ENCODE results near the gene TMEM63B. TPM values are rescaled to one million over a fixed set of nuclear protein-coding genes. Genes with fewer than 3 reads are reported as not detected.

TMEM63B gene
- total RNA-seq, 1 donor from 2014 or later, result 54.9 TPM

DNA sequence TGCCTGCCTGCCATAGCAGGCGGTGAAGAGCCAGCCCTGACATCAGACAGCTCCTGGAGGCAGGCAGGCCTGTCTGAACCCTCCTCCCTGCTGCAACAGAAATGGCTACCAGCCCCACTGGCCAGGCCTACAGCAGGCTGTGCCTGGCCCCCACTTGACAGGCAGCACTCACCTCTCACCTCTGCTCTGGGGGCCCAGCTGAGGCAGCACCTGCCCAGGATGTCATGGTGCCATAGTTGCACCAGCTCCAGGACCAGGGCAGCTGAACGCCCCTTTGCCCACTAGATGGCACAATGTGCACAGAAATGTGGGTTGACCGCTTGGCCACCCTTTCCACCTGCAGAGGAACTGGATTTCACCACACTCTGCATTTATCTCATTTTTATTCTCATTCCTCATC lies 30.7 kb upstream of the TMEM63B start:
- peak in 1 of 2 experiments; percentile 73 for DNase-seq (ENCODE audit: low spot score in 2 of 2, unreplicated experiment in 2 of 2)
- Mint-ChIP-seq H3K27me3 (ENCODE audit: low read depth) (no peaks in the 10 kb centered on the region), H3K4me3 (no peak overlapping the region), H3K27ac (no peak overlapping the region), H3K36me3 (peaks cover 12% of the 10 kb centered on the region), H3K9me3 (no peaks in the 10 kb centered on the region), H3K4me1 (no peaks in the 10 kb centered on the region)
- TF ChIP-seq, protein P1, sequence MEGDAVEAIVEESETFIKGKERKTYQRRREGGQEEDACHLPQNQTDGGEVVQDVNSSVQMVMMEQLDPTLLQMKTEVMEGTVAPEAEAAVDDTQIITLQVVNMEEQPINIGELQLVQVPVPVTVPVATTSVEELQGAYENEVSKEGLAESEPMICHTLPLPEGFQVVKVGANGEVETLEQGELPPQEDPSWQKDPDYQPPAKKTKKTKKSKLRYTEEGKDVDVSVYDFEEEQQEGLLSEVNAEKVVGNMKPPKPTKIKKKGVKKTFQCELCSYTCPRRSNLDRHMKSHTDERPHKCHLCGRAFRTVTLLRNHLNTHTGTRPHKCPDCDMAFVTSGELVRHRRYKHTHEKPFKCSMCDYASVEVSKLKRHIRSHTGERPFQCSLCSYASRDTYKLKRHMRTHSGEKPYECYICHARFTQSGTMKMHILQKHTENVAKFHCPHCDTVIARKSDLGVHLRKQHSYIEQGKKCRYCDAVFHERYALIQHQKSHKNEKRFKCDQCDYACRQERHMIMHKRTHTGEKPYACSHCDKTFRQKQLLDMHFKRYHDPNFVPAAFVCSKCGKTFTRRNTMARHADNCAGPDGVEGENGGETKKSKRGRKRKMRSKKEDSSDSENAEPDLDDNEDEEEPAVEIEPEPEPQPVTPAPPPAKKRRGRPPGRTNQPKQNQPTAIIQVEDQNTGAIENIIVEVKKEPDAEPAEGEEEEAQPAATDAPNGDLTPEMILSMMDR (IDR thresholded peaks at IDR 0.05; ENCODE audit: unreplicated experiment), result peak; percentile 47

DNA sequence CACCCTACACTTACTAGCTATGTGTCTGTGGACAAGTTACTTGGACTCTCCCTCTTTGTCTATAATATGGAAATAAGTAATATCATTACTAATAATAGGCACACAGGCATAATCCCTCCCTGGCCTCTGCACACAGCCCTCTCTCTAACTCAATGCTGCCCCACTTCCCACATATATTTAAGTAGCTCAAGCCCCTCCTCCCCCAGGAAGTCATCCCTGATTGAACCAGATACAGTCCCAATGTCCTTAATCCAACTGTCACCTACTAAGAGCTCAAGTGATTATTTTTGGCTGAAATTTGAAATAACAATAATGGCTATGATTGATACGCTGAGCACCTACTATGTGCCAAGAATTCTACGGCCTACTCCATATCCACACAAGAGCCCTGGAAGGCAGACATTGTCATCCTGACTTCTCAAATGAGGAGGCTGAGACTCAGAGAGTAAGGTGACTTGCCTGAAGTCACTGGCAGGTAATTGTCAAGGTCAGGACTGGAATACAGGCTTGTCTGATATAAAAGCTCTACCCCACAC lies 29.5 kb upstream of the TMEM63B start:
- Mint-ChIP-seq H3K4me1 (no peaks in the 10 kb centered on the region), H3K27me3 (ENCODE audit: low read depth) (no peaks in the 10 kb centered on the region), H3K4me3 (no peak overlapping the region), H3K36me3 (peaks cover 7% of the 10 kb centered on the region), H3K9me3 (no peaks in the 10 kb centered on the region), H3K27ac (no peak overlapping the region)
- TF ChIP-seq, protein P1 (IDR thresholded peaks at IDR 0.05; ENCODE audit: unreplicated experiment), result no peak
- DNase-seq (ENCODE audit: low spot score in 2 of 2, unreplicated experiment in 2 of 2), result no peak

DNA sequence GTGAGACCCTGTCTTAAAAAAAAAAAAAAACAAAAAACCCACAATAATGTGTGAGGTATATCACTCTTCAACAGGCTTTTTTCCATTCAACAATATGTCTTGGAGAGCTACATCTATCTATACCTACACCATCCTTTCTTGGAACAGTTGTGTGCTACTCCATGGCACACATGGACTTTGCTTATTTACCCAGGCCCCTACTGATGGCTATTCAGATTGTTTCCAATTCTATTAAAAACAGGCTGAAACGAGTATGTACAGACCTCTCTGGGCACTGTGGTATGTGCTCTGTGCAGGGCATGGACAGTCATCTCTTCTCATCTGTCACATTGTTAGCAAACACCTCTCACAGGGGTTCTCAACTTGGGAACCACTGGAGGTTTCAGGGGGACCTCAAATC lies 28.2 kb upstream of the TMEM63B start:
- H3K4me1 Mint-ChIP-seq, result no peaks in the 10 kb centered on the region

DNA sequence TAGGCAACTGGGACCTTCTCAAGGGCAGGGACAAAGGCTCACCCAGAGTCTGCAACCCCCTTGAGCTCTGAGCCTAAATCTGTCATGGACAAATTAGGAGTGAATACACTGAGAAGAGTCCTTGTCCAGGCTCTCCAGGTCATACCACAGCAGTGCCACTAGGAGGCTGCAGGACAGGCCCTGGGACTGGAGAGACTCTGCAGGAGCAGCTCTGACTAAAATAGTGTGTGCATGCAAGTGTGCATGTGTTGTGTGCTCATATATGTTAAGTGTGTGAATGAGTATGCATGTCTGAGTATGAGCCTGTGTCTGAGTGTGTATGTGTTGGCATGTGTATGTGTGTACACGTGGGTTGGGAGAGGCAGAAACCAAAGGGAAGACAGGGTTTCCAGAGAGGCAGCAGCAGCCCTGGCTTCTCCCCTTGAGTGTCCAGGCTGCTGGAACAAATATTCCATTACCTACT lies 27.2 kb upstream of the TMEM63B start:
- Mint-ChIP-seq H3K4me1 (no peaks in the 10 kb centered on the region), H3K9me3 (no peaks in the 10 kb centered on the region), H3K27ac (no peak overlapping the region), H3K4me3 (no peak overlapping the region), H3K36me3 (peaks cover 10% of the 10 kb centered on the region), H3K27me3 (ENCODE audit: low read depth) (no peaks in the 10 kb centered on the region)
- no peak for DNase-seq (ENCODE audit: low spot score in 2 of 2, unreplicated experiment in 2 of 2)
- TF ChIP-seq, protein P1 (IDR thresholded peaks at IDR 0.05; ENCODE audit: unreplicated experiment), result peak; percentile 41

More for the DNA sequence above, 28.2 kb upstream of the TMEM63B start:
- peaks cover 10% of the 10 kb centered on the region for H3K36me3 Mint-ChIP-seq
- no peaks in the 10 kb centered on the region for H3K27me3 Mint-ChIP-seq (ENCODE audit: low read depth)
- no peak for DNase-seq (ENCODE audit: low spot score in 2 of 2, unreplicated experiment in 2 of 2)
- H3K9me3 Mint-ChIP-seq, result no peaks in the 10 kb centered on the region
- TF ChIP-seq, protein P1 (IDR thresholded peaks at IDR 0.05; ENCODE audit: unreplicated experiment), result no peak
- no peak overlapping the region for H3K27ac Mint-ChIP-seq
- H3K4me3 Mint-ChIP-seq, result no peak overlapping the region

DNA sequence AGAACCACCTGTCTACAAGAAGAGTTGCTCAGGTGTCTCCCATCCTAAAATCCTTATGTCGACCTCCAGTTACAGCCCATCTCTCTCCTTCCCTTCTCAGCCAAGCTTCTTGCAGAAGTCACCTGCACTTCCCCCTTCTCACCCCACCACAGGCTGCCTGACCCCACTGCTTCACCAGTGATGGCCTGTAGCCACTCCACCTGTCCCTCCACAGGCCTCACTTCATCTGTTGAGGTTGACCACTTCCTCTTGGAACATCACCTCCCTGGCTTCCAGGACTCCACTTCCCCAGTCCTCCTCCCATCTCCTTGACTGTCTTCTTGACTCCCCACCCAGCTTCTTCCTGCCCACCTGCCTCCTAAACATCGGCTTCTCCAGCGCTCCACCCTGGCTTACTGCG lies 25.5 kb upstream of the TMEM63B start:
- Mint-ChIP-seq H3K36me3 (peaks cover 14% of the 10 kb centered on the region), H3K4me1 (no peaks in the 10 kb centered on the region), H3K9me3 (no peaks in the 10 kb centered on the region), H3K27ac (no peak overlapping the region), H3K27me3 (ENCODE audit: low read depth) (no peaks in the 10 kb centered on the region), H3K4me3 (no peak overlapping the region)
- TF ChIP-seq, protein P1 (IDR thresholded peaks at IDR 0.05; ENCODE audit: unreplicated experiment), result no peak
- no peak for DNase-seq (ENCODE audit: low spot score in 2 of 2, unreplicated experiment in 2 of 2)

DNA sequence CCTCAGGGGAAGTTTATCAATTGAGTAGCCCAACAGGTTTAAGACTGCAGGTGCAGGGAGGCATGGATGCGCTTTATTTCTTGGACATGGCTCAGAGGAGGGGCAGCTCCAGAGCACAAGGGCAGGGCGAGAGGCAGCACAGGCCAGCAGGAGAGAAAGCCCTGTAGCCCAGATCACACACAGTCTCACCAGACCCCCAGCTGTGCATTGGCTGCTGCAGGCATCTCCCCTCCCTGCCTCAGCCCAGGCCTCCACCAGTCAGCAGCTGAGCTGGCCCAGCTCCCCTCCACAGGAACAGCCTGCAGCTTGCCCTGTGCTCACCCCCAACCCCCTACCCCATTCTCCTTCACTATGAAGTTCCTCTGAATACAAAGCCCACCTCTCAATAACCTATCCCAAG lies 24.8 kb upstream of the TMEM63B start:
- Mint-ChIP-seq H3K36me3 (peaks cover 14% of the 10 kb centered on the region), H3K9me3 (no peaks in the 10 kb centered on the region), H3K4me1 (no peaks in the 10 kb centered on the region), H3K27me3 (ENCODE audit: low read depth) (no peaks in the 10 kb centered on the region), H3K27ac (no peak overlapping the region), H3K4me3 (no peak overlapping the region)
- DNase-seq (ENCODE audit: low spot score in 2 of 2, unreplicated experiment in 2 of 2), result no peak
- TF ChIP-seq, protein P1 (IDR thresholded peaks at IDR 0.05; ENCODE audit: unreplicated experiment), result no peak
